Measurements from ENCODE around the gene ARPC5. TPM values are rescaled to one million over a fixed set of nuclear protein-coding genes. Genes with fewer than 3 reads are reported as not detected.
A peak's percentile ranks its signal among the peaks of the same experiment; 100 is the strongest.

Gene ARPC5
- total RNA-seq, 4 donors from 2014 or later = 73.0 to 234 (median 170) TPM

- no peak for DNase-seq
- Histone ChIP-seq H3K36me3 (no peaks in the 10 kb centered on the region), H3K4me3 (no peak overlapping the region), H3K4me1 (no peaks in the 10 kb centered on the region), H3K27me3 (no peaks in the 10 kb centered on the region), H3K27ac (no peak overlapping the region), H3K9me3 (no peaks in the 10 kb centered on the region)
- TF ChIP-seq POLR2A (IDR thresholded peaks at IDR 0.05) = no peak
- no peak for TF ChIP-seq CTCF (IDR thresholded peaks at IDR 0.05)
- intact Hi-C loops (cut with DNase I; ENCODE audit: low total_unique reads) = no loop called here
These were observed 52.1 kb downstream of the ARPC5 start for GRCh38 chr1:183583466-183583865.

- intact Hi-C loops (cut with DNase I; ENCODE audit: low total_unique reads) = no loop called here
- Histone ChIP-seq H3K27me3 (no peaks in the 10 kb centered on the region), H3K4me3 (no peak overlapping the region), H3K4me1 (no peaks in the 10 kb centered on the region), H3K9me3 (no peaks in the 10 kb centered on the region), H3K36me3 (no peaks in the 10 kb centered on the region), H3K27ac (no peak overlapping the region)
- DNase-seq = no peak
- no peak for TF ChIP-seq POLR2A (IDR thresholded peaks at IDR 0.05)
- no peak for TF ChIP-seq CTCF (IDR thresholded peaks at IDR 0.05)
These were observed 53.4 kb downstream of the ARPC5 start for GRCh38 chr1:183582021-183582713.

GRCh38 chr1:183580281-183580682 lies 55.3 kb downstream of the ARPC5 start:
- Histone ChIP-seq H3K27me3 (no peaks in the 10 kb centered on the region), H3K36me3 (no peaks in the 10 kb centered on the region), H3K9me3 (no peaks in the 10 kb centered on the region), H3K4me1 (no peaks in the 10 kb centered on the region), H3K27ac (no peak overlapping the region), H3K4me3 (no peak overlapping the region)
- TF ChIP-seq CTCF (IDR thresholded peaks at IDR 0.05) = peak in 1 of 4 experiments; percentile 26
- no peak for TF ChIP-seq POLR2A (IDR thresholded peaks at IDR 0.05)
- intact Hi-C loops (cut with DNase I; ENCODE audit: low total_unique reads) = no loop called here
- peak in 1 of 2 donors; percentile 21 for DNase-seq

GRCh38 chr1:183578856-183579255 lies 56.7 kb downstream of the ARPC5 start:
- Histone ChIP-seq H3K4me3 (no peak overlapping the region), H3K27me3 (no peaks in the 10 kb centered on the region), H3K4me1 (no peaks in the 10 kb centered on the region), H3K27ac (no peak overlapping the region), H3K9me3 (no peaks in the 10 kb centered on the region), H3K36me3 (no peaks in the 10 kb centered on the region)
- TF ChIP-seq POLR2A (IDR thresholded peaks at IDR 0.05) (no peak), CTCF (IDR thresholded peaks at IDR 0.05) (no peak)
- intact Hi-C loops (cut with DNase I; ENCODE audit: low total_unique reads) = no loop called here
- DNase-seq = no peak

- intact Hi-C loops (cut with DNase I; ENCODE audit: low total_unique reads) = no loop called here
- Histone ChIP-seq H3K9me3 (no peaks in the 10 kb centered on the region), H3K27me3 (no peaks in the 10 kb centered on the region), H3K4me3 (no peak overlapping the region), H3K27ac (no peak overlapping the region), H3K36me3 (no peaks in the 10 kb centered on the region), H3K4me1 (no peaks in the 10 kb centered on the region)
- TF ChIP-seq CTCF (IDR thresholded peaks at IDR 0.05) (no peak), POLR2A (IDR thresholded peaks at IDR 0.05) (no peak)
- DNase-seq = no peak
These were observed 57.6 kb downstream of the ARPC5 start for GRCh38 chr1:183577897-183578465.
